Spleen (tissue), 11 donors: Measurements from ENCODE around the gene SERPINA7. TPM values are rescaled to one million over a fixed set of nuclear protein-coding genes. Genes with fewer than 3 reads are reported as not detected.
"Not testable (repeated sequence)": the region's sequence is repeated elsewhere in the genome, so short reads cannot be mapped to it uniquely, and the experiment has no call there.

Experiments
- DNase-seq: peaks from one replicate; pipeline ENCODE4 v3.0.0-alpha.2; 2020
- H3K27ac ChIP-seq, 8 donors: fragments of 200-600 bp; sonication (generic) in 7 of 8; 1 replicate in 4 of 8; 2 replicates in 4 of 8; pipeline versions ENCODE4 v1.5.0 to v1.8.0; 2016 to 2021; ENCODE audit warnings: inconsistent platforms in 4 of 8, mild to moderate bottlenecking in 4 of 8, moderate library complexity in 1 of 8
- H3K27me3 ChIP-seq, 7 donors: fragments of 200-600 bp; sonication (generic) in 6 of 7; replicated peaks in 1 of 7; 1 replicate in 4 of 7; 2 replicates in 3 of 7; pipeline versions ENCODE4 v1.5.0 to v1.8.0; 2016 to 2021; ENCODE audit warnings: inconsistent platforms in 3 of 7, mild to moderate bottlenecking in 1 of 7
- H3K36me3 ChIP-seq, 6 donors: fragments of 200-600 bp; sonication (generic) in 5 of 6; 1 replicate in 4 of 6; 2 replicates in 2 of 6; pipeline versions ENCODE4 v1.5.0 to v1.8.0; 2016 to 2021; ENCODE audit warnings: inconsistent platforms in 2 of 6
- H3K4me1 ChIP-seq, 6 donors: fragments of 200-600 bp; sonication (generic) in 5 of 6; 1 replicate in 3 of 6; 2 replicates in 3 of 6; pipeline versions ENCODE4 v1.5.0 to v1.8.0; 2016 to 2021; ENCODE audit warnings: inconsistent platforms in 3 of 6
- H3K4me3 ChIP-seq, 8 donors: fragments of 200-600 bp; sonication (generic) in 7 of 8; 1 replicate in 4 of 8; 2 replicates in 4 of 8; pipeline versions ENCODE4 v1.5.0 to v1.8.0; 2016 to 2021; ENCODE audit warnings: inconsistent platforms in 4 of 8, mild to moderate bottlenecking in 4 of 8, moderate library complexity in 2 of 8
- H3K9me3 ChIP-seq, 8 donors: fragments of 200-600 bp; sonication (generic) in 7 of 8; 1 replicate in 4 of 8; 2 replicates in 4 of 8; pipeline versions ENCODE4 v1.5.0 to v1.8.0; 2016 to 2021; ENCODE audit warnings: inconsistent platforms in 4 of 8
- CTCF ChIP-seq, 11 experiments: fragments of 200-600 bp in 7 of 11; fragments of 450-650 bp in 4 of 11; sonication (generic) in 4 of 11; IDR thresholded peaks in 8 of 11; conservative IDR thresholded peaks in 3 of 11; 1 replicate in 7 of 11; 2 replicates in 4 of 11; pipeline versions ENCODE4 v1.4.0 to v1.8.0; 2016 to 2021; ENCODE audit warnings: antibody characterized with exemption in 11 of 11, inconsistent platforms in 4 of 11, mild to moderate bottlenecking in 1 of 11
- POLR2A ChIP-seq, 3 donors: fragments of 450-650 bp; IDR thresholded peaks; one replicate each; pipeline ENCODE4 v1.5.1; 2017; ENCODE audit warnings: antibody characterized with exemption in 3 of 3, mild to moderate bottlenecking in 1 of 3
- POLR2AphosphoS5 ChIP-seq, 3 donors: sonication (generic); formaldehyde crosslinking; IDR thresholded peaks; one replicate each; pipeline ENCODE4 v1.5.1; 2017; ENCODE audit warnings: antibody characterized with exemption in 3 of 3
- WGBS, 5 donors: extraction: QIAGEN DNeasy Blood & Tissue Kit in 3 of 5; methylation state at CpG; one replicate each; pipeline versions ENCODE4 v1.1.5 to v1.1.7; 2013 to 2018; 5-methylcytosine and 5-hydroxymethylcytosine counted together
- intact Hi-C: fragments of 100-400 bp; cut with DNase I; formaldehyde crosslinking; loops from one replicate; pipeline ENCODE4 v1.15.0; 2023; ENCODE audit warnings: low total_unique reads
- polyA plus RNA-seq, 3 donors: library from polyadenylated mRNA; stranded (reverse); fragments of 200-250 nt; gene quantifications; one replicate each; pipeline ENCODE4 v1.2.1, GENCODE V29; 2013
- total RNA-seq, 7 donors: library from RNA; depleted of rRNA in 3 of 7; stranded (reverse); fragments of >200 nt in 3 of 7; fragmentation: NEBNext Ultra II Directional in 4 of 7; extraction: Animal tissue kit (Norgen Biotek cat#: 25700) in 4 of 7; gene quantifications; one replicate each; pipeline versions ENCODE4 v1.1.0 to v1.2.1, GENCODE V29; 2016 to 2021
- donor health status: healthy with polysubstance abuse.
- donor health status: DM: no; HTN: no; CAD: no; lungs with moderate emphysema.
- donor health status: DM: no; HTN: no; CAD: no.
- donor health status: Bipolar disorder and iron deficiency.
- donor health status: healthy.
- donor health status: DM: no; HTN: no; CAD: no.
- donor health status: DM: yes; HTN: yes; CAD: no.

Gene SERPINA7
- total and polyA plus RNA-seq, 10 donors = not detected

GRCh38 chrX:106009145-106009544, 29.4 kb downstream of the SERPINA7 start:
- intact Hi-C loops = no loop called here
- TF ChIP-seq POLR2AphosphoS5 (IDR thresholded peaks at IDR 0.05) (no peak), POLR2A (IDR thresholded peaks at IDR 0.05) (no peak), CTCF (IDR thresholded peaks at IDR 0.05 in 8 of 11, conservative IDR thresholded peaks at IDR 0.05 in 3 of 11) (no peak)
- Histone ChIP-seq H3K4me3 (no peak overlapping the region), H3K36me3 (no peaks in the 10 kb centered on the region), H3K9me3 (peaks cover 0 to 37% (median 15%) of the 10 kb centered on the region in 8 donors), H3K27ac (no peak overlapping the region), H3K4me1 (no peaks in the 10 kb centered on the region), H3K27me3 (no peaks in the 10 kb centered on the region)
- 69 to 95% (median 76%) methylated on average over 5 of the region's 5 CpGs for WGBS, 5 donors
- no peak for DNase-seq

GRCh38 chrX:106007815-106008214, 30.7 kb downstream of the SERPINA7 start:
- WGBS, 5 donors = 5 to 46% (median 27%) methylated on average over 1 of the region's 1 CpG
- no peaks in the 10 kb centered on the region for H3K36me3 ChIP-seq

GRCh38 chrX:106005684-106006083, 32.8 kb downstream of the SERPINA7 start:
- H3K4me3 ChIP-seq = no peak overlapping the region
- no peak overlapping the region for H3K27ac ChIP-seq
- DNase-seq = no peak
- no peak for TF ChIP-seq CTCF (IDR thresholded peaks at IDR 0.05 in 8 of 11, conservative IDR thresholded peaks at IDR 0.05 in 3 of 11)
- no peaks in the 10 kb centered on the region for H3K36me3 ChIP-seq
- peaks cover 0 to 8% (median 6%) of the 10 kb centered on the region in 8 donors for H3K9me3 ChIP-seq
- no peaks in the 10 kb centered on the region for H3K4me1 ChIP-seq
- intact Hi-C loops = no loop called here
- H3K27me3 ChIP-seq = no peaks in the 10 kb centered on the region
- 45 to 69% (median 61%) methylated on average over 2 of the region's 2 CpGs for WGBS, 5 donors

More at GRCh38 chrX:106007815-106008214, 30.7 kb downstream of the SERPINA7 start:
- Histone ChIP-seq H3K4me1 (no peaks in the 10 kb centered on the region), H3K27ac (no peak overlapping the region), H3K4me3 (no peak overlapping the region), H3K9me3 (peaks cover 0 to 29% (median 14%) of the 10 kb centered on the region in 8 donors), H3K27me3 (no peaks in the 10 kb centered on the region)
- TF ChIP-seq POLR2A (IDR thresholded peaks at IDR 0.05) (no peak), POLR2AphosphoS5 (IDR thresholded peaks at IDR 0.05) (no peak), CTCF (IDR thresholded peaks at IDR 0.05 in 8 of 11, conservative IDR thresholded peaks at IDR 0.05 in 3 of 11) (no peak)
- DNase-seq = no peak
- intact Hi-C loops = no loop called here

GRCh38 chrX:106000609-106001008, 37.9 kb downstream of the SERPINA7 start:
- H3K4me3 ChIP-seq, H3K9me3 ChIP-seq, H3K36me3 ChIP-seq, H3K27ac ChIP-seq, H3K4me1 ChIP-seq, intact Hi-C loops, H3K27me3 ChIP-seq: not testable (repeated sequence)
- 59 to 85% (median 79%) methylated on average over 3 to 5 of the region's 5 CpGs for WGBS, 5 donors
- DNase-seq = peak; percentile 30

GRCh38 chrX:106000203-106000602, 38.3 kb downstream of the SERPINA7 start:
- TF ChIP-seq CTCF (IDR thresholded peaks at IDR 0.05 in 8 of 11, conservative IDR thresholded peaks at IDR 0.05 in 3 of 11) (no peak), POLR2A (IDR thresholded peaks at IDR 0.05) (no peak), POLR2AphosphoS5 (IDR thresholded peaks at IDR 0.05) (no peak)
- Histone ChIP-seq H3K27me3 (no peaks in the 10 kb centered on the region), H3K9me3 (no peaks in the 10 kb centered on the region), H3K27ac (no peak overlapping the region), H3K4me1 (no peaks in the 10 kb centered on the region), H3K36me3 (no peaks in the 10 kb centered on the region), H3K4me3 (no peak overlapping the region)
- intact Hi-C loops = no loop called here
- no peak for DNase-seq
